ENCODE results near the gene GRIN1. TPM values are rescaled to one million over a fixed set of nuclear protein-coding genes. Genes with fewer than 3 reads are reported as not detected.

The GRIN1 gene
- total RNA-seq, 1 donor from 2014 or later: not detected

DNA sequence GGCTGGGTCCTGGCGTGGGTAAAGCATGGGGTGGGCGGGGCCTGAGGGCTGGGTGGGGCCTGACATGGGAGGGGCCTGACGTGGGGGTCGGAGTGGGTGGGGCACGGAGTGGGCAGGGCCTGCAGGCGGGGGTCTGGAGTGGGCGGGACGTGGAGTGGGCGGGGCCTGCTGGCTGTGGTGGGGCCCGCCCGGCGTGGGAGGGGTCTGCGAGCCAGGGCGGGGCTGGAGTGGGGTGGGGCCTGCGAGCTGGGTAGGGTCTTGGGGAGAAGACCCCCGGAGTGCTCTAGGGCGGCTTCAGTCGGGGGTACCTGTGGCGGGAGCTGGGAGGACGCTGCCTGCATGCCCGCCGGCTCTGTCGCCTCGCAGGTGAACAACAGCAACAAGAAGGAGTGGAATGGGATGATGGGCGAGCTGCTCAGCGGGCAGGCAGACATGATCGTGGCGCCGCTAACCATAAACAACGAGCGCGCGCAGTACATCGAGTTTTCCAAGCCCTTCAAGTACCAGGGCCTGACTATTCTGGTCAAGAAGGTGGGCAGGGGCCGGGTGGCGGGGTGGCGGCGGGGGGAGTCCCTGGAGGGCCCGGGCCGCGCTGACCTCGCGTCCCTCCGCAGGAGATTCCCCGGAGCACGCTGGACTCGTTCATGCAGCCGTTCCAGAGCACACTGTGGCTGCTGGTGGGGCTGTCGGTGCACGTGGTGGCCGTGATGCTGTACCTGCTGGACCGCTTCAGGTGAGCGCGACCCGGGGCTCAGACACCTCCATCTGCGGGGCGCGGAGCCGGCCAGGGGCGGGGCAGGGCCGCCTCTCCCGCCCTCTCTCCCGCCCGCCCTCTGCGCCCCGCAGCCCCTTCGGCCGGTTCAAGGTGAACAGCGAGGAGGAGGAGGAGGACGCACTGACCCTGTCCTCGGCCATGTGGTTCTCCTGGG, 22.9 kb downstream of the GRIN1 start:
- Histone ChIP-seq H3K36me3 (no peaks in the 10 kb centered on the region), H3K9ac (no peak overlapping the region), H3F3A (ENCODE audit: low read depth) (peaks cover 3% of the 10 kb centered on the region), H3K4me2 (peak overlapping the region; percentile 18), H3K79me2 (ENCODE audit: low read depth) (no peaks in the 10 kb centered on the region), H3K4me1 (peaks cover 8% of the 10 kb centered on the region), H3K27ac (no peak overlapping the region), H3K4me3 (no peak overlapping the region), H4K20me1 (ENCODE audit: low read depth) (peaks cover 52% of the 10 kb centered on the region), H3K27me3 (peaks cover 100% of the 10 kb centered on the region), H2AFZ (replicated peaks) (no peak overlapping the region), H3K9me3 (ENCODE audit: low read depth) (no peaks in the 10 kb centered on the region)
- no peak overlapping the region for H3K27ac Mint-ChIP-seq
- peaks cover 70% of the 10 kb centered on the region for H3K27me3 Mint-ChIP-seq (ENCODE audit: insufficient read depth, low read depth)
- H3K4me1 Mint-ChIP-seq: peaks cover 6% of the 10 kb centered on the region
- H3K4me3 Mint-ChIP-seq: no peak overlapping the region
- DNase-seq (ENCODE audit: low spot score): no peak
- H3K9me3 Mint-ChIP-seq: no peaks in the 10 kb centered on the region
- H3K36me3 Mint-ChIP-seq: peaks cover 1% of the 10 kb centered on the region
- TF ChIP-seq EZH2phosphoT487 (IDR thresholded peaks at IDR 0.05): no peak
- no peak for TF ChIP-seq CTCF (IDR thresholded peaks at IDR 0.05)
- TF ChIP-seq EZH2 (IDR thresholded peaks at IDR 0.05): no peak

DNA sequence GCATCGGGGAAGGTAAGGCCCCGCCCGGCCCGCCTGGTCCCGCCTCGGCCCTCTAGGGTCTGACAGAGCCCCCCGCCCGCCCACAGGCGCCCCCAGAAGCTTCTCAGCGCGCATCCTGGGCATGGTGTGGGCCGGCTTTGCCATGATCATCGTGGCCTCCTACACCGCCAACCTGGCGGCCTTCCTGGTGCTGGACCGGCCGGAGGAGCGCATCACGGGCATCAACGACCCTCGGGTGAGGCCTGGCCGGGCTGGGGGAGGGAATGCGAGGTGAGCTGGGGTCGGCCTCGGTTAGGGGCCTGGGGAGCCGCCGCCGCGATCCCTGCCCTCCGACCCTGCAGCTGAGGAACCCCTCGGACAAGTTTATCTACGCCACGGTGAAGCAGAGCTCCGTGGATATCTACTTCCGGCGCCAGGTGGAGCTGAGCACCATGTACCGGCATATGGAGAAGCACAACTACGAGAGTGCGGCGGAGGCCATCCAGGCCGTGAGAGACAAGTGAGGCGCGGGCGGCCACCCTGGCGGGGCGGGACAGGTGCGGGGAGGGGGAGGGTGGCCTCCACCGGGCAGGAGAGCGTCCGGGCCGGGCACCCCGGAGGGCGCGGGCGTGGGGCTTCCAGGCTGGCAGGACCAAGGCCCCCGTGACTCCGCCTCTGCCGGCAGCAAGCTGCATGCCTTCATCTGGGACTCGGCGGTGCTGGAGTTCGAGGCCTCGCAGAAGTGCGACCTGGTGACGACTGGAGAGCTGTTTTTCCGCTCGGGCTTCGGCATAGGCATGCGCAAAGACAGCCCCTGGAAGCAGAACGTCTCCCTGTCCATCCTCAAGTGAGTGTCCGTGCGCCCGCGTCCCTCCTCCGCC, 23.8 kb downstream of the GRIN1 start:
- Histone ChIP-seq H3K4me3 (peak overlapping the region; percentile 32), H3K4me1 (peaks cover 8% of the 10 kb centered on the region)

GRCh38 chr9:137163365-137163715, 24.4 kb downstream of the GRIN1 start:
- Histone ChIP-seq H3K4me3 (peak overlapping the region; percentile 32), H3K4me2 (peak overlapping the region; percentile 71), H4K20me1 (ENCODE audit: low read depth) (peaks cover 63% of the 10 kb centered on the region), H3K4me1 (peaks cover 14% of the 10 kb centered on the region), H3K79me2 (ENCODE audit: low read depth) (no peaks in the 10 kb centered on the region), H3K9me3 (ENCODE audit: low read depth) (no peaks in the 10 kb centered on the region), H3K36me3 (no peaks in the 10 kb centered on the region), H3K27ac (no peak overlapping the region), H2AFZ (replicated peaks) (no peak overlapping the region), H3F3A (ENCODE audit: low read depth) (peaks cover 6% of the 10 kb centered on the region), H3K27me3 (peaks cover 100% of the 10 kb centered on the region), H3K9ac (no peak overlapping the region)
- no peak for DNase-seq (ENCODE audit: low spot score)
- no peaks in the 10 kb centered on the region for H3K9me3 Mint-ChIP-seq
- H3K36me3 Mint-ChIP-seq: peaks cover 1% of the 10 kb centered on the region
- peaks cover 61% of the 10 kb centered on the region for H3K27me3 Mint-ChIP-seq (ENCODE audit: insufficient read depth, low read depth)
- no peak for TF ChIP-seq CTCF (IDR thresholded peaks at IDR 0.05)
- no peak for TF ChIP-seq EZH2phosphoT487 (IDR thresholded peaks at IDR 0.05)
- TF ChIP-seq EZH2 (IDR thresholded peaks at IDR 0.05): no peak
- H3K4me3 Mint-ChIP-seq: peak overlapping the region; percentile 77
- peaks cover 6% of the 10 kb centered on the region for H3K4me1 Mint-ChIP-seq
- H3K27ac Mint-ChIP-seq: no peak overlapping the region

More for the DNA sequence above, 23.8 kb downstream of the GRIN1 start:
- Histone ChIP-seq H3K9ac (no peak overlapping the region), H3K9me3 (ENCODE audit: low read depth) (no peaks in the 10 kb centered on the region), H3K27ac (no peak overlapping the region), H3K4me2 (peak overlapping the region; percentile 71), H3K36me3 (no peaks in the 10 kb centered on the region), H2AFZ (replicated peaks) (no peak overlapping the region), H3K27me3 (peaks cover 100% of the 10 kb centered on the region), H3K79me2 (ENCODE audit: low read depth) (no peaks in the 10 kb centered on the region), H4K20me1 (ENCODE audit: low read depth) (peaks cover 56% of the 10 kb centered on the region), H3F3A (ENCODE audit: low read depth) (peaks cover 3% of the 10 kb centered on the region)
- peaks cover 67% of the 10 kb centered on the region for H3K27me3 Mint-ChIP-seq (ENCODE audit: insufficient read depth, low read depth)
- no peaks in the 10 kb centered on the region for H3K9me3 Mint-ChIP-seq
- peak; percentile 96 for TF ChIP-seq EZH2 (IDR thresholded peaks at IDR 0.05)
- peak; percentile 90 for TF ChIP-seq EZH2phosphoT487 (IDR thresholded peaks at IDR 0.05)
- peak; percentile 22 for TF ChIP-seq CTCF (IDR thresholded peaks at IDR 0.05)
- H3K27ac Mint-ChIP-seq: no peak overlapping the region
- H3K36me3 Mint-ChIP-seq: peaks cover 1% of the 10 kb centered on the region
- peak overlapping the region; percentile 77 for H3K4me3 Mint-ChIP-seq
- DNase-seq (ENCODE audit: low spot score): peak; percentile 61
- H3K4me1 Mint-ChIP-seq: peaks cover 6% of the 10 kb centered on the region
